HG03520 (cell line): ENCODE measurements around the gene FN1.
A peak's percentile ranks its signal among the peaks of the same experiment; 100 is the strongest.

Experiments used
- ATAC-seq: cut with Tn5 transposase; IDR thresholded peaks from one replicate; pipeline ENCODE4 v1.9.1; 2021; ENCODE audit warnings: mild to moderate bottlenecking, moderate library complexity; ENCODE audit not compliant: unreplicated experiment

Gene FN1

DNA sequence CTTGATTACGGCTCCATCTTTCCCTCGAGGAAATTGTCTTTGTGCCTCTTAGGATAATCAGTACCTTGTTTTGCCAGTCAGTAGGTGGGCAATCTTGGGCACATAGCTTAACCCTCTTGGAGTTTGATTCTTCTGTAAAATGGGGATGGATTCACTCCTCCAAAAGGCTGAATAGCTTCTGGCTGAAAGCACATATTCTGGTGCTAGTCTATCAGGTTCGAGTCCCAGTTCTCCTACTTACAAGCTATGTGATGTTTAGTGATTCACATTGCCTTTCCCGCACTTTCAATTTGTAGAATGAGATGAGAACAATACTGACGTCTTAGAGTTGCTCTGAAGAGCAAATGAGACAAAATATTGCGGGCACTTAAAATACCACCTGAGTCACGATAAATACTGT is 80.1 kb downstream of the FN1 start:
- ATAC-seq: no peak

DNA sequence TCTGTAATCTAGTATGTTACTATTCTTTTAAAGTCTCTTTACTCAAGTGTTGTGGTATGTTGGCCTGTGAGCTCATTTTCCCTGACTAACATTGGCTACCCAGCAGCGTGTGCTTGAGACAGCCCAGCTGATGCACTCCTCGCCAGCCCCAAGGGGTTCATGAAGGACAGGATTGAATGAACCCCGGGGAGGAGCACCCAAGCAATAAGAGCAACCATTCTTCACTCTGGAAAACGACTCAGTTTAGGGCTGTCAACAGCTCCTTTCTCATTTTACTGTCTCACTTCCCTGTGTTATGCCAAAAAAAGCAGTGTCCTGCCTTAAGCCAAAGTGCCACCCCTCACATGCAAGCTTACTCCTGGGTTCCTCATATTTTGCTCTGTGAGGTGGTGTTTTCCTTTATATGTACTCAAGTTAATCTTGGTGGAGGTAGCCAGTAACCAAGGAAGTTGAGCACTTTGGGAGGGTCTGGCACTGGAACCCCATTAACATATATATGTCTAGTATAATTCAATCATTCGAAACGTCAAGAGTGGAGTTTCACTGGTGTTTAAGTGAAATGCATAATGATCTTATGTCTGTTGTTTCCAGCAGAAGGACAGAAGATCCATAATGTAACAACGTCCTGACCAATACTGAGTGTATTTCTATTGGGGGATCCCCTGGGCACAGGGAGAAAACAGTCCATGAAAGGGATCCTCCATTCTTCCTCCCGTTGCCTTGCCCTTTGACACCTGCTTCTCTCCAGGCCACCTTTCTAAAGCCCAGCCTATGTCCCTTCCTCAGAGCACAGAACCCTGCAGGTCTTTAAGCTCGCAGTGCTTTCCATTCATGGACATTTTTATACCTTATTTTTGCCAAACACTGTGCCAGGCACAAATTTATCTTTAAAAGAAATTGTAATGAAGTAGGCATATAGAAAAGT is 80.8 kb downstream of the FN1 start:
- no peak for ATAC-seq

DNA sequence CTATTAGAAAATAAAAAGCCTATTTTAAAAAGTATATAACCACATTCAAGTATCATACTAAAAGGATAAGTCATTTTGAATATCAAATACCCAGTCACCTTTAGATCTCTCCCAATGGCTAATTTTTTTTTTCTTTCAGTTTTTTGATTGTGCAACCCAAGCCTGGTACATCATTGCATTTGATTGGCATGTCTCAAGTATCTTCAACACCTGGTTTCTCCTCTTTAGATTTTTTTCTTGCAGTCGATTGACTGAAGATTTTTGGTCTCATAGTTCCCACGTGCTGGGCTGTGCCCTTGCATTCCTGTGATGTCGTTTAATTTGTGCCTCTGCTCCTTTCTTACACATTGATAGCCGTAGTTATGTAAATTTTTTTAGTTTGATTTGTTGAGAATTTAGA is 83.3 kb downstream of the FN1 start:
- no peak for ATAC-seq

DNA sequence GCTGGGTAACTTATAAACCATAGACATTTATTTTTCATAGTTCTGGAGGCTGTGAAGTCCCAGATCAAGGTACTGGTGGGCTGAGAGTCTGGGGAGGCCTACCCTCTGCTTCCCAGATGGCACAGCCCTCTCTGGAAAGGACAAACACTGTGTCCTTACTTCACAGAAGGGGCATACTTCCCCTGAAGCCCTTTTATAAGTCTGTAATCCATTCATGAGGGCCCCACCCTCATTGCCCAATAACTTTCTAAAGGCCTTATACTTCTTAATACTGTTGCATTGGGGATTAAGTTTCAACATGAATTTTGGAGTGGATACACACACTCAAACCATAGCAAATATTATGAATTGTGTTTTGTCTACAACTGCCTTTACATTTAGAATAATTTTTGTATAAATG is 88.0 kb downstream of the FN1 start:
- ATAC-seq: no peak

DNA sequence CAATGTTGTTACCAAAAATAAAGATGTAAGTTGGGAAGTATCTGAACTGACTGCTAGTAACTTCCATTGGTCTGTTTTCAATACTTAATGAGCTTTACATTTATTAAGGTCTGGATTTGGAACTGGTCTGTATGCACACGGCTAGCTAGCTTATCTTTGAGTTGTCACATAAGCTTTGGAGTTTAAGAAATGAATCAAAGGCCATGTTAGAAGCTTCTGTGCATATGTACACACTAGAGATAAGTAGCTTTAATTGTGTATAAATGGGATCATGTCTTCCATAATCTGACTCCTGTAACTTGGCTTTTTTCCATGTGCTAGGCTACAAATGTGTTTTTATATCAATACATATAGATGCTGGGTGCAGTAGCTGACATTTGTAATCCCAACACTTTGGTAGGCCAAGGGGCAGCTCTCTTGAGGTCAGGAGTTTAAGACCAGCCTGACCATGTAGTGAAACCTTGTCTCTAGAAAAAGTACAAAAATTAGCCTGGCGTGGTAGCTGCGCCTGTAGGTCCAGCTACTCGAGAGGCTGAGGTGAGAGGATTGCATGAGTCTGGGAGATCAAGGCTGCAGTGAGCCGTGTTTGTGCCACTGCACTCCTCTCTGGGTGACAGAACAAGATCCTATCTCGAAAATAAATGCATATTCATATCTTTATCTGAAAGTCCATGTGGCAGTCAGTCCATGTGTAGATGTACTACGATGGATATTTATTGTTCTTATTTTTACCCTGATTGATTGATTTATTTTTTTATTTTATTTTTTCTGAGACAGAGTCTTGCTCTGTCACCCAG is 96.8 kb downstream of the FN1 start:
- no peak for ATAC-seq

DNA sequence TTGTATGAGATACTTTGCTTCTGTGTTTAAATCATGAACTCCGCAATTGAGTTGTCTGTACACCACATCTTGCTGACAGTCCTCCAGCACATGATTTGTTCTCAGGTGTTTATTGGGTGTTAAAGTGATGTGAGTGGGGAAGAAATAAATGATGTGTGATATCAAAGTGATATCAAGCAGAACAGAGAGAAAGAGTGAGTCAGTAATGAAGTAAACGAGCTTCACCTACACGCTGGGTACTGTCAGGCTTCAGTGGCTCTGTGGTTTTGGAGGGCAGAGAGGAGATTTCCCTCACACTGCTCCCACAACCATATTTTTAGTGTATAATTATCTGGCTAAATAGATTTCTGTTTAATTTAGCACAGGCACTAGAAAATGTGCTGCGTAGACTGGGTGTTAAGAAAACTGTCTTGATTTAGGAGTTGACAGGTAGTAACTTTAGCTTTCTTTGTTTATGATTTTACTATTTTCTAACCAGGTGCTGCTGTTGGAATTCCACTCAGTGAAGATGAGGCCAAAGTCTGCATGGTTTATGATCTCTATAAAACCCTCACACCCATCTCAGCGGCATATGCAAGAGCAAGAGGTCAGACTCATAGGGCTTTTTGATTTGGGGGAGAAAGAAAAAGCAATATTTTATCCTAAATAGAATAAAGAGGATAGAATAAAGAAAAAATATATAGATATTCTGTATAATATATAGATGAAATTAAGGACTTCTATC is 102.8 kb downstream of the FN1 start:
- peak; percentile 56 for ATAC-seq

DNA sequence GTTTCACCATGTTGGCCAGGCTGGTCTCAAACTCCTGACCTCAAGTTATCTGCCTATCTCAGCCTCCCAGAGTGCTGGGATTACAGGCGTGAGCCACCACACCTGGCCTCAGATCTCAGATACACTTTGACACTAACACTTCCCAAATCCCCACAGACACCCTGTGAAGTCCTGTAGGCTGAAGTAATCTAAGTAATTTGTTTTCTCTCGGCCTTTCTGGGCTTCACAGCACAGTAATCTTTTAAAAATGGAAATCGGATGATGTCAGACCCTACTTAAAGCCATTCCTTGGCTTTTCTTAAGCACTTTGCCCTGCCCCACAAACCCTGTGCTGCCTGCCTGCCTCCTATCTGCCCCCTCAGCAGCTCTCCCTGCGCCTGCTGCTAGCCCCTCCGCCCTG is 107.8 kb downstream of the FN1 start:
- no peak for ATAC-seq

DNA sequence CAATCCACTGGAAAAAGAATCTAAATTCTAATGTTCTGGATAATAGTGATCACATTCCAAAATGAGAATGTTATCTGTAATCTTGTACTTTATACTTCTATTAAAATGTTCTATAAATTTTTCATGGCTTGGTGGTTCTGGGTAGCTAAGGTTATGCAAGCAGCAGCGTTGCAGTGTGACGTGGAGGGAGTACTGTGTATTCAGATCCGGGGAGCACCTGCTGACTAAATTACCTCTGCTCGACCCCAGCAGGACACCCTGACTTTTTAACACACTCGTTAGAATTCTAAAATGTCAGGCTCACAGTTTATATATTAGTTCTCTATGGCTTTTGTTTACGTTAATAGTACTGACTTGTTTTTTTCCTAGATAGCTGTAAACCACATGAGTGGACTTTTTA is 111.1 kb downstream of the FN1 start:
- no peak for ATAC-seq

DNA sequence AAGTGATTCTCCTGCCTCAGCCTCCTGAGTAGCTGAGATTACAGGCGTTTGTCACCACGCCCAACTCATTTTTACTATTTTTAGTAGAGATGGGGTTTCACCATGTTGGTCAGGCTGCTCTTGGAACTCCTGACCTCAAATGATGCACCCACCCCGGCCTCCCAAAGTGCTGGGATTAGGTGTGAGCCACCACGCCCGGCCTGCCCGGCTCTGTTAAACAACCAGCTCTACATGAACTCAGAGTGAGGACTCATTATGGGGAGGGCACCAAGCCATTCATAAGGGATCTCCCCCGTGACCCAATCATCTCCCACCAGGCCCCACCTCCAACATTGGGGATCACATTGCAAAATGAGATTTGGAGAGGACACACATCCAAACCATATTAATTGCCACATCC is 115.2 kb downstream of the FN1 start:
- no peak for ATAC-seq

DNA sequence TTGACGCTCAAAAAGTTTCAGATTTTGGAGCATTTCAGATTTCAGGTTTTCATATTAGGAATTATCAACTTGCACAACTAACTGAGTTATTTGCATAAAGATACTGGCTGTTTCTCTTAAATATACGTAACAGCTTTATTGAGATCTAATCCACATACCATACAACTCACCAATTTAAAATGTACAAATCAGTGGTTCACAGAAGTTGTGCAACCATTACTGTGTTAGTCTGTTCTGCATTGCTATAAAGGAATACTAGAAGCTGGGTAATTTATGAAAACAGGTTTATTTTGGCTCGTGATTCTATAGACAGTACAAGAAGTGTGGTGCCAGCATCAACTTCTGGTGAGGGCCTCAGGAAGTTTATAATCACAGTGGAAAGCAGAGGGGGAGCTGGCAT is 115.8 kb downstream of the FN1 start:
- ATAC-seq: no peak

DNA sequence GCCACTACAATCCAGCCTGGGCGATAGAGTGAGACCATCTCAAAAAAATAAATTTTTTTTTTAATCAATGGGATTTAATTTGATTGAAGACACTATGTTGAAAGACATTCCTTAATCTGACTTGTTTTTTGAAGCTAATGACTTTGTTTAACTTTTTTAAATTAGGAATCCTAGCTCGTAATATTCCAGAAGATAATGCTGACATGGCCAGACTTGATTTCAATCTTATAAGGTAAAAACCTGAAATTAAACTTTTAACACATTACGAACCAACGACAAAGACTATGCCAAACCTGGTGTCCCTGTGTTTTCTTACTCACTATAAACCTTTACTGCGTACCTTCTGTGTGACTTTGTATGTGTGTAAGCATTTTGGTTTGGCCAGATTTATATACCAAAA is 116.4 kb downstream of the FN1 start:
- ATAC-seq: no peak

DNA sequence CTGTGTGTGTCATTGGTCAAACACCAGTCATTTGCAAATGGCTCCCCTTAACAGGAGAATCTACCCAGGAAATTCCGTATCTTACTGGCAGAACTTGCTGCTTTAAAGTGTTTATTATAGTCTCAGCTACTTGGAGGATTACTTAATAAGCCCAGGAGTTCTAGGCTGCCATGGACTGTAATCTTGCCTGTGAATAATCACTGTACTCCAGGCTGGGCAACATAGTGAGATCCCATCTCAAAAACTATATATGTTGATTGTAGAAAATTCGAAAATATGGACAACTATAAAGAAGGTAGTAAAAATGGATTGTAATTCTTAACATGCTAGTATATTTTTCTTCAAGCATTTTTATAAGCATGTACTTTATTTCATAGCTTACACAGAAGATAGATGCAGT is 119.5 kb downstream of the FN1 start:
- ATAC-seq: no peak

DNA sequence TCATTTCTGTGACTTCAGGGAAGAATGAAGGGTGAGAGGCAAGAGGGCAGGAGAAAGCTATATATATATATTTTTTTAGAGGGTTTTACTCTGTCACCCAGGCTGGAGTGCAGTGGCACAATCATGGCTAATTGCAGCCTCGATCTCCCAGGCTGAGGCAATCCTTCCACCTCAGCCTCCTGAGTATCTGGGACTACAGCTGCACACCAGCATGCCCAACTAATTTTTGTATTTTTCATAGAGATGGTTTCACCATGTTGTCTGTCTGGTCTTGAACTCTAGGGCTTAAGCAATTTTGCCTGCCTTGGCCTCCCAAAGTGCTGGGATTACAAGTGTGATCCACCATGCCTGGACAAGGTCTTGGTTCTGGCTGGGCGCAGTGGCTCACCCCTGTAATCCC is 120.6 kb downstream of the FN1 start:
- no peak for ATAC-seq

DNA sequence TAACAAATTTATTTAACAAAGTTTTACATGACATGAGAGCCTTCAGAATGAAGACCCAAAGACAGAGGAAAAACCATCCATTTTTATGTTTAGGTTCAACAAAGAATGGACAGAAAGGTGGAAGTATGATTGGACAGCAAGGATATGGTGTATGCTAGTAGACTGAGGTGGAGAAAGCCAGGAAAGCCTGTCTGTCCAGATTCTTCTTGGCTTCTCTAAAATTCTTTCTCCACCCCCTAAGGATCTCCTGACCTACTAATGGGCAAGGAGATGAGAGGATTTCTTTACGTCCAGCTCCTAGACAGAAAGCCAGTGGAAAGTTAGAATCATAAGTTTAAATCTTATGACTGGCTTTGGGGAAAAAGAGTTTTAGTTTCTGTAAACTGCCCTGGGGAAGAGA is 121.0 kb downstream of the FN1 start:
- no peak for ATAC-seq

DNA sequence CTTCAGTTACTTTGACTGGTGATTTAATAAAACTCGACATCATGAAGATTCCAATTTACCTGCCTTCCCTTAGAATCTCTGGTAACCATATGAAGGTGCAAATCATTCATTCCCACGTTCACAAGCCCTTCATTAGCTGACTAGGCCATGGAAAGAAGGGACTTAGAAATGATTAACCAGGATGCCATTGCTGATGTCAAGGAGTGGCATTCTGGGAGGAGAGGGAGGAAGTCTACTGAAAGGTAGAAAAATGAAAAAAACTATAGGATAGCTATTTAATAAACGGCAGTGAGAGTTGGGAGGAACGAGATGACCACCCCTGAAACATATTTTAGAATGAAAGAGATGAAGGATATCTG is 122.6 kb downstream of the FN1 start:
- ATAC-seq: no peak

DNA sequence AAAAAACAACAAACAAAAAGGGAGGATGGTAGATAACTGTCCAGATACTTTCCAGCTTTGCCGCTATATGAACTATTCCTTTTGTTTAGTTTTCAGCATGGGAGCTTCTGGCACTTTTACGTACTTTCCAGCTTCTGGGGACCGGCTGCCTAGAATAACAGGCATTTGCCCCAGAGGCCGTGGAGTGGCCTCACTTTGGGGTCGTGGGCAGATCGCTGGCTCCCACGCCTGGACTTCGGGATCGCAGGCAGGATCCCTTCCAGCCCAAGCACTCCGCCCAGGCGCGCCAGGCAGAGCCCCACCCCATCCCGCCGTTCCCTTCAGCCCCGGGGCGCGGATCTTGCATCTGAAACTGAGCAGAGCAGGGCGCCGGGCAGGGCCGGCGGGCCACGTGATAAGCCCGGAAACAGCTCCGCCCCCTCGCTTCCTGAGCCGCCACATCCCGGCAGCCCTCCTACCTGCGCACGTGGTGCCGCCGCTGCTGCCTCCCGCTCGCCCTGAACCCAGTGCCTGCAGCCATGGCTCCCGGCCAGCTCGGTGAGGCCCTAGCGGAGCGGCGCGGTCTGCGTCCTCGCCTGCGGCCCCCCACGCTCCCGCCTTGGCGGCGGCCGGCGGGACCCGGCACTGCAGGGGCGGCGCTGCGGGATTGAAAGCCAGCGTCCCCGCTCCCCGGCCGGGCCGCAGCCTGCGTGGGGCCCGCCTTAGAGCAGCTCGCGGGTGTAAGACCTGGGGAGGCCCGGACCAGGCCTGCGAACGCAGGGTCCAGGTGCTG is 124.1 kb downstream of the FN1 start, which contains the start of gene ATIC:
ATIC (plus strand) TSS at position 435 of the 772 bp plus-strand sequence; CDS start at position 519, 84 bp downstream.
- ATAC-seq: peak; percentile 98

DNA sequence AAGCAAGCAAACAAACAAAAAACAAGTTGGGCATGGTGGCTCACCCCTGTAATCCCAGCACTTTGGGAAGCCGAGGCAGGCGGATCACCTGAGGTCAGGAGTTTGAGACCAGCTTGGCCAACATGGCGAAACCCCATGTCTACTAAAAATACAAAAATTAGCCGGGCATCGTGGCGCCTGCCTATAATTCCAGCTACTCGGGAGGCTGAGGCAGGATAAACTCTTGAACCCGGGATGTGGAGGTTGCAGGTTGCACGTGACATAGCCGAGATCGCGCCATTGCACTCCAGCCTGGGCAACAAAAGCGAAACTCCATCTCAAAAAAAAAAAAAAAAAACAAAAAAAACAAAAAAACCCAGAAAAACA is 124.6 kb downstream of the FN1 start:
- ATAC-seq: peak; percentile 8
